ENCODE data around the gene GRAMD2B. TPM values are rescaled to one million over a fixed set of nuclear protein-coding genes. Genes with fewer than 3 reads are reported as not detected.

The GRAMD2B gene
- total and polyA plus RNA-seq, 2 of the 13 experiments (the other 11 are each of a cell fraction or from before 2014, with no cell fraction given) = 8.1 to 10.6 TPM

DNA sequence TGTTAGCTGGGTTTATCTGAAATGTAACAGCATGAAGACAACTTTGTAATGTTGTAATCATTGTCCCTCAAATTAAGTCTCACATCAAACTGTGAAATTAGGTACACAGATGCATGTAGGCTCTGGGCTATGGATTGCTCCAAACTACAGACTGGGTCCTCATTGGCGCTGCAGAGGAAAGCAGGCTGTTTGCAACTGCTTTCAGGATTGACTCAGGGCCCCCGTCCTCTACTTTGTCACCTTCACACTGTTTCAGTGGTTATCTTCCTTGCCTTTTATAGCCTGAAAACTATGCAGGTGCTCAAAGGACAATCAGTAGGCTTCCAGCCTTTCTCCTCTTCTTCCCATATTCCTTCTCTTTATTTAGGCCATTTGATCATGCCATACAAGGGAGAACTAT, 18.0 kb downstream of the GRAMD2B start:
- TF ChIP-seq MTA1 (CRISPR knock-in tag; IDR thresholded peaks at IDR 0.05; ENCODE audit: borderline replicate concordance) (no peak), ZNF678 (CRISPR knock-in tag; IDR thresholded peaks at IDR 0.05) (no peak), BORCS8-MEF2B (CRISPR knock-in tag; IDR thresholded peaks at IDR 0.05) (no peak), HMG20B (CRISPR knock-in tag; conservative IDR thresholded peaks at IDR 0.05) (no peak)
- TF ChIP-seq, protein P1, sequence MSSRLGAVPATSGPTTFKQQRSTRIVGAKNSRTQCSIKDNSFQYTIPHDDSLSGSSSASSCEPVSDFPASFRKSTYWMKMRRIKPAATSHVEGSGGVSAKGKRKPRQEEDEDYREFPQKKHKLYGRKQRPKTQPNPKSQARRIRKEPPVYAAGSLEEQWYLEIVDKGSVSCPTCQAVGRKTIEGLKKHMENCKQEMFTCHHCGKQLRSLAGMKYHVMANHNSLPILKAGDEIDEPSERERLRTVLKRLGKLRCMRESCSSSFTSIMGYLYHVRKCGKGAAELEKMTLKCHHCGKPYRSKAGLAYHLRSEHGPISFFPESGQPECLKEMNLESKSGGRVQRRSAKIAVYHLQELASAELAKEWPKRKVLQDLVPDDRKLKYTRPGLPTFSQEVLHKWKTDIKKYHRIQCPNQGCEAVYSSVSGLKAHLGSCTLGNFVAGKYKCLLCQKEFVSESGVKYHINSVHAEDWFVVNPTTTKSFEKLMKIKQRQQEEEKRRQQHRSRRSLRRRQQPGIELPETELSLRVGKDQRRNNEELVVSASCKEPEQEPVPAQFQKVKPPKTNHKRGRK (CRISPR knock-in tag; IDR thresholded peaks at IDR 0.05) = no peak
- TF ChIP-seq, protein P2, sequence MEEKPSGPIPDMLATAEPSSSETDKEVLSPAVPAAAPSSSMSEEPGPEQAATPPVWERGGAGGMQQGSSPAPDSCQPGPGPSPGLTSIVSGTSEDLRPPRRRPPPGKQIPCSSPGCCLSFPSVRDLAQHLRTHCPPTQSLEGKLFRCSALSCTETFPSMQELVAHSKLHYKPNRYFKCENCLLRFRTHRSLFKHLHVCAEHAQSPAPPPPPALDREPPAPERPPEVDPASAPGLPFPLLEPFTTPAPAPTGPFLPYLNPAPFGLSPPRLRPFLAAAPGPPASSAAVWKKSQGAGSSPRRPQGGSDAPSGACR (CRISPR knock-in tag; IDR thresholded peaks at IDR 0.05) = no peak
- BruUV-seq (replicated peaks) = no TSS peak
- FAIRE-seq = no peak

More for the DNA sequence above, 18.0 kb downstream of the GRAMD2B start:
- no peak overlapping the region for H3K4me2 ChIP-seq (ENCODE audit: low read depth, low read length)
- H3K27me3 ChIP-seq (ENCODE audit: control insufficient read depth in 1 of 2, insufficient read depth in 2 of 2, low read length in 2 of 2) = no peaks in the 10 kb centered on the region
- H3K9ac ChIP-seq (ENCODE audit: insufficient read depth, low read depth, low read length) = no peak overlapping the region
- CTCF ChIA-PET (ENCODE audit: low intra/inter-chr PET ratio, low total read pairs) = no interaction called here
- no peak overlapping the region for H2AFZ ChIP-seq (ENCODE audit: low read length)
- DNase-seq (ENCODE audit: low spot score) (no peak), ATAC-seq (no peak)
- intact Hi-C loops (cut with micrococcal nuclease; ENCODE audit: unreplicated experiment) = no loop called here
- in situ Hi-C loops (cut with HindIII; ENCODE audit: extremely low pct_ligation_motif_present, low pct_unique_long_range_greater_than_20kb) = no loop called here
- H3K4me1 ChIP-seq (ENCODE audit: insufficient read depth, low read length) = peaks cover 11% of the 10 kb centered on the region; the same call in 1 of the 2 replicates
- no peaks in the 10 kb centered on the region; a peak in 1 of 5 replicates for H3K36me3 ChIP-seq (replicated peaks in 1 of 2; ENCODE audit: control insufficient read depth in 1 of 2, insufficient read depth in 2 of 2, low read length in 2 of 2)
- no peak overlapping the region for H3K27ac ChIP-seq (ENCODE audit: extremely low read length, insufficient read depth, low read length)
- H3K4me3 ChIP-seq (replicated peaks in 1 of 3; ENCODE audit: insufficient read depth in 1 of 3, low read depth in 2 of 3, low read length in 3 of 3) = no peak overlapping the region
- H4K20me1 ChIP-seq (ENCODE audit: insufficient read depth, low read length) = no peaks in the 10 kb centered on the region; the same call in 1 of the 2 replicates
- POLR2A ChIA-PET = no interaction called here
- H3K79me2 ChIP-seq (ENCODE audit: insufficient read depth, low read length) = no peaks in the 10 kb centered on the region
- WGBS (ENCODE audit: low lambda C conversion rate) = 100% methylated on average over 2 of the region's 2 CpGs
- no peaks in the 10 kb centered on the region for H3K9me3 ChIP-seq (ENCODE audit: low read length)

Data from HepG2 (cell line).